Activated T-cell treated with anti-CD3 and anti-CD28 coated beads for 48 hours (primary cell): ENCODE measurements around the gene KRT32.
"Not testable (repeated sequence)": the region's sequence is repeated elsewhere in the genome, so short reads cannot be mapped to it uniquely, and the experiment has no call there.

Source experiments
- DNase-seq: peaks from one replicate; pipeline ENCODE4 v3.0.0-alpha.2; 2020; ENCODE audit warnings: low read depth

Gene KRT32

DNA sequence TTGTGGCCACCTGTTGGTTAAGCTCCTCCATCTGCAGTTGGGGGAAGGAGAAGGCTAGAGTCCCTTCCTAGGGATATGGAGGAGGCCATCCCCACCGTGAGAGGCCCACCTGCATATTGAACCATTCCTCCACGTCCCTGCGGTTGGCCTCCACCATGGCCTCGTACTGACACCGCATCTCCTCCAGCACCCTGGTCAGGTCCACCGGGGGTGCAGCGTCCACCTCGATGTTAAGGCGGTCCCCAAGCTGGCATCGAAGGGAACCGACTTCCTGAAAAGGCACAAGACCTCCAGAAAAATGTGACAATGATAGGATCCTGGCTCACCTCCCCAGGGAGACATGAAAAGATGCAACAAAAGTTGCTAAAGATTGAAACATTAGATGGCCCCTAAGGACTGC, 3.0 kb downstream of the KRT32 start:
- no peak for DNase-seq

DNA sequence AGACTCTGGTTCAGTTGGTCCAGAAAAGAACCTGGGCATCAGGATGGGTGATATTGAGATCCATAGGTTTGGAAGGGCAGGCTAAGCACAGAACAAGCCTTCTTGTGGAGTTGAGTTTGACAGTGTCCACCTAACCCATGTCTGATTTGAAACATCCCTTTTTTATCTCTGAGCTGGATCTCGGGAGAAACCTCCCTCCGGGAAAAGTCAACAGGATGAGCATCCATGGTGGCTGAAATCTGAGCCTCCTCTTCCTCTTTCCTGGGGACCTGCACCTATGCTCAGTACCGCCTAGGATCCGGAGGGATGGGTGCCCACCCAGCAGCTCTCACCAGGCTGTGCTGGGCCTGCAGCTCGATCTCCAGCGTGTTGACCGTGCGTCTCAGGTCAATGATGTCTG, 3.4 kb downstream of the KRT32 start:
- no peak for DNase-seq

DNA sequence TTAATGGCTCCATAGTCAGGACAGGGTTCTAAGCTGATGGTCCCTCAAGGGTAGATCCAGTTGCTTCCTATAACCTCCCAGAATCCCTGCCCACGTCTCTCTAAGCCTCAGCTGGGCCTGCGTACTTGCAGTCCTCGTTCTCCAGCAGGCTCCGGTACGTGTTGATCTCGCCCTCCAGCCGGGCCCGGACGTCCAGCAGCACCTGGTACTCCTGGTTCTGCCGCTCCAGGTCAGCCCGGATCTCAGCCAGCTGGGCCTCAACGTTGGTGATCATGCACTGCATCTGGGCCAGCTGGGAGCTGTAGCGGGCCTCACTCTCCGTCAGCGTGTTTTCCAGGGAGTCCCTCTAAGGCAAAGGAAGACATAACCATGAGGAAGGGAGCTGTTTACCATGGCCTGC, 4.5 kb downstream of the KRT32 start:
- no peak for DNase-seq

DNA sequence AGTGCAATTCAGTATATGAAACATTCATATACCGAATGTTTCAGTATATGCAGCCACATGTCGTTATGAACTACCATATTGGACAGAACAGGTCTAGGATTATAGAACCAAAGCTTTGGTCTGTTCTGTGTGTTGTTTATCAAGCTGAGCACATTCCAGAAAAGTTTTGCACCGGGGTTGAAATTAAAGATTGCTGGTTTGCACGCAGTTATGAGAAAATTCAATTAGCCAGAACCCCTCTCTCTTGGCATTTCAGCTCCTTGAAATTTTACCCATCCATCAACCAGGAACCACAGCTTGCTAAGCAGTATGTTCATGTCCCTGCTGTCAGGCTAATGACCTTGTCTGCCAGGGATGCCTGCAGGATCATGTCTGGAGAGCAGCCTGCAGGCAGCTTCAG, 9.5 kb downstream of the KRT32 start:
- no peak for DNase-seq

DNA sequence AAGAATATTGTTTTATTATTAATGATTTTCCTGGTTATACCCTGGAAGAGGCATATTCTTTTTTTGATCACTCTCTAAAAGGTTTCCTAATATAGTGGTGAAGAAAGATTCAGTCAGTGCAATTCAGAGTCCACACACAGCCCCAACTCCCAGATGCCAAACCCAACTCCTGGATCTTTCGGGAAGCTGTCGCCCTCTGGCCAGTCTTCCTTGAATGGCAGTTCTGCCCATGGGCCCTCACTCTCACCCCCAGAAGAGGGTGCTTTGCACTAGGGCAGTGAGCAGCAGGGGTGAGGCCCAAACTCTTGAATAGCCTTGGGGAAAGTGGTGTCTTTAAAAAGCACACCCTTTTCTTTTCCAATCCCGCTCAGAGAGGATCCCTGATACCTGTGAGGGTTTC, 11.0 kb downstream of the KRT32 start:
- DNase-seq = no peak

DNA sequence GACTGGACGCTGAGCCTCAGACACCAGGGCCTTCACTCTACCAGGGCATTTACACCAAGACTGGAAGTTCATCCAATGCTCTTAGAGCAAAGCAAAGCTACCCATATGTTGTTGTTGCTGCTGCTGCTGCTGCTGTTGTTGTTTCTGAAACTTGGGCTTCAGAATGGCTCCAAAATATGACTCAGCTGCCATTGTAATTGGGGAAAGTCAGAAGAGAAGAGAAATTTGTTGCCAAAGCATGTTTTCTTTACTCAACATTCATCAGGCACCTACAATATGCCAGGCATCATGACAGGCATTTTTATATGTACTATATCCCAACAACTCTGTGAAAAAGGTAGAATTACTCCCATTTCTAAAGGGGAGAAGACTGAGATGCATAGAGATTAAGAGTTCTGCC, 11.9 kb downstream of the KRT32 start:
- DNase-seq = no peak

DNA sequence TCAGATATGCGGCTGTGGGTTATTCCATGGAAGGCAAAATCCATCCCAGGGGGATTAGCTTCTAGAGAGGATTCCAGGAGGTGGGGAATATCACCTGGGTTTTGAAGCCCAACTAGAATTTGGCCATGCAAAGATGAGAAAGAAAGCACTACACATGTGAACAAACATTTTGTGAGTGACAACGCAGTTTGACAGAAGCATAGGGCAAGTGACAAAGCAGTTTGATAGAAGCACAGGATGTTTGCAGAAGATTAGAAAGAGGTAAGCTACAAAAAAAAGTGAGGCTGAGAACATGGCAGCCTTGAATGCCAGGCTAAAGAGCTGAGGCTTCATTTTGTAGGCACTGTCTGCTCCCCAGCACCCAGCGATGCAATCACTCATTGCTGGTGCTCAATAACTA, 14.1 kb downstream of the KRT32 start:
- no peak for DNase-seq

DNA sequence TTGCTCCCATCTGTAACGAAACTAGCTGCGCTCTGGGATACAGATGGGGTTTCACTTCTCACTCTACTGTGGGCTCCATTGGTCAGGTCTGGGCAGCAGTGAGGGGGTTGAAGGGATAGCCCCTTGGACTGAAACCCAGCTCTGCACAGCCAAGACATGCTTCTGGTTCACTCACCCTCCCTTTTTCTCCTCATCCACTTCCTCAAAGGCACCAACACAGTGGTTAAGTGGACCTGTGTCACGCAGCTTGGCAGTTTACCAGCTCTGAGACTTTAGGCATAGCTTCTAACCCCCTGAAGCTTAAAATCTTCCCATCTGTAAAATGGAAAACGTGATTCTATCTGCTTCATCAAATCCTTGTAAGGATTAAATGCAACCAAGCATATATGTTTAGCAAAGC, 14.9 kb downstream of the KRT32 start:
- DNase-seq = no peak

DNA sequence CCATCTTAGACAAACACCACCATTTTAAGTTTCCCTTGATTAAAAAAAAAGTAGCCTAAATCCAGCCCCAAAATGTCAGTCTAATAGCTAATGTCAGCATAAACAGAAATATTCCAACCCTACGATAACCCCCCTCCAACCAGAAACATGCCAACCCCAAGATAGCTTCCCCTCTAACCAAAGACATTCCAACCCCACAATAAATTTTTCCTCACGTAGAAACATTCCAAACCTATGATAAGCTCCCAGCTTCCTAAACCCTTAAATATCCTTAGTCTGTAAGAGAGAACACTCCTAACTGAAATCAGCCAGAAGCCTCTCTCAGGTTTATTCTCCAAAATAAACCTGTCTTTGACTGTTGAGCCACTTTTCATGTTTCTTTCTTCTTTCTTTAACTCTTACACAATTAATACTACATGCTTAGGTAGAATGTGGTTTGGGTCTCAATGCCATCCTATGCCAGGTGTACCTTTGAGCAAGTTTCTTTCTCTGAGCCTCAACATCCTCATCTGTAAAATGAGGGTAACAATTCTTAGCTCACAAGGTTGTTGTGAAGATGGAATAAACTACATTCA, 15.9 kb downstream of the KRT32 start:
- no peak for DNase-seq

DNA sequence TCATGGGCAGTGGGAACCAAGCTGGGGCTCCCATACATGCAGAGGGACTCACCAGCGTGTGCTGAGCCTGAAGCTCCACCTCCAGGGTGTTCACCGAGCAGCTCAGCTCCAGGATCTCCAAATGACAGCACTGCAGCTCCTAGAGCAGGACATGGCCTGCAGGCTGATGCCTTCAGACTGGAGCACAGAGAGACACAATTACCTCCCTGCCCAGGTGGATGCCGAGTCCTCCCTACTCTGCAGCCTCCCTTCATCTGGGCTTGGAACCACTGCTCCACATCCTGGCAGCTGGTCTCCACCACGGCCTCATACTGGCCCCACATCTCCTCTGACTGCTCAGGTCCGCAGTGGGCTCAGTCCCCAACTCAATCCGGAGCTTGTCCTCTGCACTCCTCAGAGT, 18.2 kb downstream of the KRT32 start:
- DNase-seq = no peak

DNA sequence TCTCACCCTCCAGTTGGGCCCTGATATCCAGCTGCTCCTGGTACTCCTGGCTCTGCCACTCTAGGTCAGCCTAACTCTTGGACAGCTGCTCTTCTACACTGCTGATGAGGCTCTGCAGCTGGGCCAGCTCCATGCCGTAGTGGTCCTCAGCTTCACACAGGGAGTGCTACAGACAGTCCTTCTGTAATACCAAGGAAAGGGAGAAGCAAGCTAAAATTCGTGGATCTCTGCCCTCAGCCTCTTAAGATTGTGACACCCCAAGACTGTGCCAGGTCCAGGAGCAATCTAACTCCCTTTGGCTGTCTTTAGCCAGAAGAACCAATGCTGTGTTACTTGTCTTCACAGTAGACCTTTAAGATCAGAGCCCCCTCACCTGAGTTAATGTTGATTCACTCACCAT, 18.7 kb downstream of the KRT32 start:
- DNase-seq = no peak

DNA sequence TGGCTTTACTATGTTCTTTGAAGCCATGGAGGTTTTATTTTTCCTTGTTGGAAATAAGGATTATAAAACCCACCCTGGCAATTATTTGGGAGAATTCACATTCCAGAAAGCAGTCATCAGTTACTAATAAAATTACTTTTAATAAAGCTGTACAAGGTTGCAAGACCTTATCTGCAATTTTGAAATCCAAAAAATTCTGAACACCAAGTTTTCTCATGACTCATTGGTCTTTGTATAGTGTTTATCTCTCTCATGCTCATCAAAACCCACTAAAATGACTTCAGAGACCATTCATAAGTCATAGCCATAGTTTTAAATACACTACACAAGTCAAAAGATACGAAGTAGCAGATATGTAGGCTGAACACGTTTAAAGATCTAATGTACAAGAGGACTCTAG, 20.4 kb downstream of the KRT32 start:
- DNase-seq = no peak

DNA sequence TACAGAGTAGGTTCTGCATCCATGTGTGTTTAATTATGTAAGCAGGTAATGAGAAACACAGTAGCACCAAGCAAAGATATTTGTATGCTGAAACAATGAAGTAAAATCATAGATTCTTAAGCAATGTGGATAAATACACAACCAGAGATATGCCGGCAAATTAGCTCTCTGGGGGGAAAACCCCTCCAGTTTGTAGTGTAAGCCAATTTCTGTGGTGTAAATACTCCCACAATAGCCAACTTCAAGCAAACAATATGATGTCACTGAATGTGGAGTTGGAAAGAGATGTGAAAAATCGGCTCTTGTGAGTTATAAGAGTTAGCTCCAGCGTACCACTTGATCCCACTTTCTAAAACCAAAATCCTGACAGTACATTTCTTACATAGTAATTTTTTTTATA, 22.5 kb downstream of the KRT32 start:
- DNase-seq = no peak

DNA sequence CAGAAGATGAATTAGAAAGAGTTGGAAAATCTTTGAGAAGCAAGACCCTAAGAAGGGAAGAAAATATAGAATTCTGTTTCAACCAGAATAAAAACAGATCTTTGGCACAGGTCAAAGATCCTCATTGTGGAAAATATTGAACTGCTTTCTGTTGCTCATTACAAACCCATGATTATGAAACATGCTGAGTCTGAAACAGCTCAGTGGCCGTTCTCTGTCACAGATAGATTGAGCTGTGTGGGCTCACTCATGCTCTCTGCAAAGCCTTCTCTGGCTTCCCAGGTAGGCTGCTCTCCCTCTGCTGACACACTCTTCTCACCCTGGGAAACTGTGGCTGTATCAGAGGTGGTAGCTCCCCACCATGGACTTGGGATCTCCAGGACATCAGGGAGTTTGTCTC, 23.0 kb downstream of the KRT32 start:
- no peak for DNase-seq

DNA sequence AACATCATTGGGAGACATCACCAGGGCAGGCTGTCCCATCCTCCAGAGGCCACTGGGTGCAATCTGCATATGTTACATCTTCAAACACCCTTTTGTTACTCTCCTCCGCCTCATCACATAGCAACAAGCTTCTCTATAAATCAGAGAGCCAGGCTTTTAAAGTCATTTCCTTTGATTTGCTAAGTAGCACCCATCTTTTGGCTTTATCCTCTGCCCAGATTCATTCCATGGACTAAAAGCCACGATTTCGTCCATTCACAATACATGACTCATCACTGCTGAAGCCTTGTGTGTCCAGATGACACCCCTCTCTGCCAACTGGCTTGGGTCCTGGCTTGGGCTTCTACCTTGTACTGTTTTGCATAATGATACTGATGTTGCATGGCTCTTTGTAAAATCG, 24.4 kb downstream of the KRT32 start:
- DNase-seq = no peak

DNA sequence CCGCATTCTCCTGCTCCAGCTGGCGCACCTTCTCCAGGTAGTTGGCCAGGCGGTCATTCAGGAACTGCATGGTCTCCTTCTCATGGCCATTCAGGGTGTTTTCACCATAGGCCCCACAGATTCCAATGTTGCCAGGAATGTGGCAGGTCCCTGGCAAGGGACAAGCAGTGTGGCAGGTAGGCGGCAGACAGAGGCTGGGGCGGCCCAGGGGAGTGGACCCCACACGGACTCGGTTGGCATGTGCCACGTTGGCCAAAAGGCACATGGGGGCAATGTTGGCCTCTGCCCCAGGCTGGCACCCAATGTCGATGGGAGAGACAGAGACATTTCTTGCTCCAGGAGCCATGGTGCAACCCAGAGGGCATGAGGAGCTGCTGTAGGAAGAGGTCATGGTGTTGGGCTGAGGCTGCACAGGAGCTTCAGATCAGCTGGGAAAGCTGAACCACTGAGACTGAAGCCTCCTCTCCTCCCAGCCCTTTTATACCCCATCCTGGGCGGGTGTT, 26.6 kb downstream of the KRT32 start, which contains the start of gene KRT38:
Gene KRT38 (minus strand): TSS at position 453 of the 503 bp plus-strand sequence. CDS start 62 bp downstream, at position 391.
- DNase-seq = no peak

DNA sequence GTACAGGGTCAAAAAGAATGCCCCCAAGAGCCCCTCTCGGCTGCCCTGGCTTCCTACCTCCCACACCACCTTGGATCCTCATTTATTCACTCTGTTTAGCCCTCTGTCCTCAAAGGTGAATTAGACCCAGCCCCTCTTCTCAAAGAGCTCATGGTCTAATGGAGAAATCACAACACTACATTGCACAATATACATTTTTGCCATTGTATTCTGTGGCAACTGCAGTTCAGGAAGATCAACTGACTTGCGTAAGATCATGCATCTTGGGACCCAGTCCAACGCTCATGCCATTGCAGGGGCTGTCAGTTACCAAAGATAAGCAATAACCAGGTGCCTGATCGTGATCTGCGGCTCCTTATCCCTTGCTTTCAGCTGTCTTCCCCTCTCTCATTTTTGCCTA, 27.8 kb downstream of the KRT32 start:
- no peak for DNase-seq

DNA sequence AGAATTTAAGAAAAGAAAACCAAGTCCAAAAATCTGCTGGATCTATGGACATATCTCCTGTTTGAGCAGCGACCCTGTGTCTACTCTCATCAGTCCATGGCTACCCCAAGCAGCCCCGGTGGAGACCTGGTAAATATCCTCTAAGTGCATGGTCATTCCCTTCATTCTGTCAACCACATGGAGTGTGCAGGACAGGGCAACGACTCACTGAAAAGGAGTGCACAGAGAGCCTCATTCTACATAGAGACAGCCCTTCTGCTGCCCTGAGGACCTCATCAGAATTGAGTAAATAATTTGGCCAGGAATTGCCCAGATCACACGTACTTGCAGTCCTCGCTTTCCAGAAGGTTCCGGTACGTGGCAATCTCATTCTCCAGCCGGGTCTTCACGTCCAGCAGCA, 29.4 kb downstream of the KRT32 start:
- DNase-seq = no peak

DNA sequence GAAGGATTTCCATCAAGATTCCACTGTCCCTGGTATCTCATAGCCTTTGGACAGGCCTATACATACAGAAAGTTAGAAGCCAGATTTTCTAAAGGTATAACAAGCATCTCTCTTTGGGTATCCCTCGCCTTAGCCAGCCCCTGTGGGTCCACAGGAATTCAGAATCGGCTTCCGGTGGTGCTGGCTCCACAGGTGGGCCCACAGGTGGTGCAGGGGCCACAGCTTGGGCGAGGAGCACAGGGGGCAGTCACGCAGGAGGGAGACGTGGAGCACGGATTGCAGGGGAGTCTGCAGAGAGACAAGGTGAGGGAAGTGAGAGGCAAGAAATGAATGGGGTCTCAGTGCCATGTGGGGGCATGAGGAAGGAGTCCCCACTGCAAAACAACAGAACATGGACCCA, 29.9 kb downstream of the KRT32 start:
- DNase-seq = no peak

DNA sequence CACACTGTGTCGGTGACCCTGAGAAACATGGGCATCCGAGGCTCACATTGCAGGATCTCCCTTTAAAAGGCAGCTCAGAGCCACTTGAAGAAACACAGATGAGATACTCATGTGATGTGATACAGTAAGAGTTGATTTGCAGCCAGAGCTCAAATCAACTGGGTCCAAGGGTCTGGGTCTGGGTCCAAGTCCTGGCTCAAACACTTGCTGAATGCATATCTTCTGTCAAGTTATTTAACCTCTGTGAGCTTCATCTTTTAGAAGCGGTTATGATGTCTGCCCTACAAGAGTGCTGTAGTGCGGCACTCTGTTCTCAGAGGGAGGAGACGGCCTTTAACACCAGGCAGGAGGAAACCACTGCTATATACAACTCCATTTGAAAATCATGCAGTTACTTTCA, 32.8 kb downstream of the KRT32 start:
- no peak for DNase-seq

DNA sequence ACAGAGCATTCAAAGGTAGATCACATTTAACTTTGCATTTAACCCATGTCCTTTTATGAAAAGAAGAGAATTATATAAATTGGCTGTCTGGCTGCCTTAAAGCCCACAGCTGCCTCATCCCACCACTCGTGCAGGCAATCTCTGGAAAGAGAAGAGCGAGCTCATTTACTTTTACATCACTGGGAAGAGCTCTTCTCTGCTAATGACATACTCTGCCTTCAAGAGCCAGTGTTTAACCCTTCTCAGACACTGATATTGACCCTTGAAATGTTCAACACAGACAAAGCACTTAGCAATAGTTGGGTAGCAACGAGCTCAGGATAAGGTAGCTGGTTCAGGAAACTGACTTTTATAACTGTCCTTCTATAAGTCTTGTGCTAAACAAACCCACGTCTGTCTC, 33.2 kb downstream of the KRT32 start:
- DNase-seq = no peak

DNA sequence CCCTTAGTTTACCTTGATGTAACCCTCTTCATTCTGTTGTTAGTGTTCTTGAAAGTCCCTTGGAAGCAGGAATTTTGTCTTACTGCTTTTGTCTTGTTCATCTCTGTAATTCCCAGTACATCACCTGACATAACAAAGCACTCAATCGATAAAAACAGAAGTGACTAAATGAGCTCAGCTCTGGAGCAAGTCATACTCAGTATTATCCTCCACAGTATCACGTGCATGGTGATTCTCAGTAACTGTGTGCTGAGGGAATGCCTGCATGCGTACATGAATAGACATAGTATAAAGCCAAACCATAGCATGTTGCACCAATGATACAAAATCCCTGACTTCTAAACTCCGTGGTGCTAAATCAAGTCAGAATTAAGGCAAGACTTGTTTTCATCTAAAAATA, 33.6 kb downstream of the KRT32 start:
- no peak for DNase-seq

DNA sequence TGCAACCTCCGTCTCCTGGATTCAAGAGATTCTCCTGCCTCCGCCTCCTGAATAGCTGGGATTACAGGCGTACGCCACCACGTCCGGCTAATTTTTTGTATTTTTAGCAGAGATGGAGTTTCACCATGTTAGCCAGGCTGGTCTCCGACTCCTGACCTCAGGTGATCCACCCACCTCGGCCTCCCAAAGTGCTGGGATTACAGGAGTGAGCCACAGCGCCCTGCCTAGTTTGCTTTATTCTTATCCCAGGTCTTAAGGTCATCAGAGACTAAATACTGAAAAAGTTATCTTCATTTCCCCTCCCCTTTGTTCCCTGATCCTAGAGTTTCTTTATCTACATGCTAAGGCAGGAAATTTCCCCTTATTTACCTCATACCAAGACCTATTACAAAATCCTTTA, 36.8 kb downstream of the KRT32 start:
- not testable (repeated sequence) for DNase-seq

DNA sequence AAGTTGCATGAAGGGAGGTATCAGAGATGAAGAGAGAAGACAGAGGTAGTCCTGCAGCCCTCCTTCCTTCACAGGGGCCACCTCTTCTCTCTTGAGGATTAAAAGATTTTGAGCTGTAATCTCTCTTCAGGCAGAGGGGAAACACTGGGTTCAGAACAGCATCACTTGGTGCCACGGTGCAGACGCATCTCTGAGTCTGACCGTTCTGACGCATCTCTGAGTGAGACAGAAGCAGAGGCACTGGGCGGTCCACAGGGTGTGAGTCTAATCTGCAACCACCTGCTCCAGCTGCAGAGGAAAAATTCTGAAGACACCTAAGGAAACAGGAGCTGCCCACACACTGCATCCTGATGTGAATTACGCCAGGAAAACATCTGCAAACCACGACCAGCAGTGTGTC, 37.5 kb downstream of the KRT32 start:
- DNase-seq = no peak
